GM12872 (cell line): Measurements from ENCODE around the gene STON2.

ENCODE experiments used
- CTCF ChIP-seq: IDR thresholded peaks from 3 replicates; pipeline ENCODE4 v1.5.1; 2011; ENCODE audit warnings: low read depth, mild to moderate bottlenecking, low read length, moderate library complexity; ENCODE audit not compliant: insufficient read depth

Gene STON2

GRCh38 chr14:81295958-81296923, 103.9 kb downstream of the STON2 start:
- no peak for TF ChIP-seq CTCF

GRCh38 chr14:81289516-81289915, 110.6 kb downstream of the STON2 start:
- no peak for TF ChIP-seq CTCF

GRCh38 chr14:81286574-81287370, 113.4 kb downstream of the STON2 start:
- no peak for TF ChIP-seq CTCF

GRCh38 chr14:81285245-81285644, 114.9 kb downstream of the STON2 start:
- TF ChIP-seq CTCF: no peak

- no peak for TF ChIP-seq CTCF
Observed at GRCh38 chr14:81281332-81281731, 118.8 kb downstream of the STON2 start.

GRCh38 chr14:81280136-81280791, 119.9 kb downstream of the STON2 start:
- no peak for TF ChIP-seq CTCF

GRCh38 chr14:81277096-81277495, 123.0 kb downstream of the STON2 start:
- TF ChIP-seq CTCF: no peak
